MM.1S (cell line): ENCODE data around the gene BIRC6.

Experiments
- CTCF ChIP-seq: fragments of 300-600 bp; sonication (generic); IDR thresholded peaks from 2 replicates; pipeline ENCODE4 v1.5.1; 2016; ENCODE audit warnings: antibody characterized with exemption, low read length, mixed read lengths
- EZH2 ChIP-seq: fragments of 300-600 bp; sonication (generic); optimal IDR thresholded peaks from 2 replicates; pipeline ENCODE3; 2017; ENCODE audit warnings: low read depth, mild to moderate bottlenecking, antibody characterized with exemption, low read length, mixed read lengths

DNA sequence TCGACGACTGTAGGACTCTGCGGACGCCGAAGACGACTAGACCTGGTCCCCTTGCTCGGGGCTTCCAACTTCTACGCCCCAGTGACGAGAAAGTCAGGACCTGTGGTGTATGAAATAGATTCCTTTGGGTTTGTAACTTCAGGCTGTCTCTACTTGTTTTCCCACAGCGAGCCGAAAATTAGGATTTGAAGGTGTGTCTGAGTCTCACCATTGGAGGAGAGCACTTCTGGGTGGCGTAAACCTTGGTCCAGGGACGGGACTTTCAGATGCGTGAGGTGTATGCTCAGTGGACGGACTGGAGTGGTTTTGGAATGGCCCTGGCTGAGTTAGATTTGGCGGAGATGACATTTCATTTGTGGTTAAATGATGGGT lies 1.3 kb downstream of the BIRC6 start:
- TF ChIP-seq CTCF (no peak), EZH2 (no peak)
